NCI-H2029 (cell line): ENCODE data around the gene UNC13C.

ENCODE experiments used
- DNase-seq: peaks from one replicate; lab custom pipeline; 2025; lab: John Stamatoyannopoulos, UW

UNC13C gene

DNA sequence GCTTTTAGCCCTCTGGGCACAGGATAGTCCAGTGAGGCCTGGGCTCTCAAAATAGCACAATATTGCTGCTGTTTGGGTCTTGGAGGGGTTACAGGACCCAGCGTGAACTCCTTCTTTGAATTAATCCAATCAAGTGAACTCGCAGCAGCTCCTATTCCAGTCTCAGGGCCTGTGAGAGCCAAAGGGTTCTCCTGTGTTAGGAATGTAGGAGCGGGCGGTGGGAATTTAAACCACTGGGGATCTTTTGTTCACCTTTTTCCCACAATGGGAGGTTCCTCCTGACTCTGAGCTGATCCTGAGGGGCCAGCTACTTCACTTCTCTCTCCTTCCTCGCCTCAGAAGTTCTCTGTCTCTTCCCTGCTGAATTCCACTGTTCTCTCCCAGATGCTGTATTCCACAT lies 504.0 kb downstream of the UNC13C start:
- DNase-seq, result no peak

DNA sequence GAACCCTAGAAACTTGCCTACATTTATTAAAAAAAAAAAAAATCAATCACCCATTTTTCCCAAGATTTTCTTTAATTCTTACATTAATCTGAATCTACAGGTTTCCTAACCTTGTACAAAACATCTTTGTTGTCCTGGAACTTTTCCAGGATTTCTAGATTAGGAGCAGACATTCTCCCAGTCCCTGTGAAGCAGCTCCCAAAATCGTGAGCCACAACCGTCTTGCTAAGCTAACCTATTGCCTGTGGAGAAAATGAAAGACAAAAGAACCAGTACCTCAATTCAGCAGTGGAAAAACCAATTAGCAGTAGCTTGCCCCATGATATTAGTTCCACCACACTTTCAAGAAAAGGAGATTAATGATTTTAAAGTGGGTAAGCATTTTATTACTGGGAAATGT lies 522.1 kb downstream of the UNC13C start:
- DNase-seq, result no peak

DNA sequence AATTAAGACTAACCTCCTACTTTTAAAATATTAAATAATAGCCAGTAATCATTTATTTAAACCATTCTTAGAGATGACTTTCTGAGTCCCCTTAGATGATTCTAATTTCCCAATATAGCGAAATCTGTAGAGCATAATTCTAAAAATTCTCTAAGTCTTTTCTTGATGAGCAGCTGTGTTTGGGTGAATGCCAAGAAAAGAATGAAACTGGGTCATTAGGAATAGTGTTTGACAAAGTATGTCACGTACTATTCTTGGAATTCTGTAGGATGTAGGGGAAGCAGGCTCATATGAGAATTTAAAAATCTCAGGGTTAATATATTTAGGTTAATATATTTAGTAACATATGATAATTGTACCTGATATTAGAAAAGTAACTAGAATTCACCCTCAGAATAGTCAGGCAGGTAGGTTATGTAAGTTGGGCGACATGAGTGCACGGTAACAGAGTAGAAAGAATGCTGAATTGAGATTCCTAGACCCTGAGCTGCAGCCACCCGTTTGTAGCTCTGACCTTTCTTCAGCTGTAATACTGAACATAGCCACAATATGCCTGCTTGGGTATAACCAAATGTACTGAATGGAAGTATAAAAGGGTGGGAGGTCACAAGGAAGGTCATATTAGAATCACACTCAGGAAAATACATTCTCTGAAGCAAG lies 524.3 kb downstream of the UNC13C start:
- no peak for DNase-seq

DNA sequence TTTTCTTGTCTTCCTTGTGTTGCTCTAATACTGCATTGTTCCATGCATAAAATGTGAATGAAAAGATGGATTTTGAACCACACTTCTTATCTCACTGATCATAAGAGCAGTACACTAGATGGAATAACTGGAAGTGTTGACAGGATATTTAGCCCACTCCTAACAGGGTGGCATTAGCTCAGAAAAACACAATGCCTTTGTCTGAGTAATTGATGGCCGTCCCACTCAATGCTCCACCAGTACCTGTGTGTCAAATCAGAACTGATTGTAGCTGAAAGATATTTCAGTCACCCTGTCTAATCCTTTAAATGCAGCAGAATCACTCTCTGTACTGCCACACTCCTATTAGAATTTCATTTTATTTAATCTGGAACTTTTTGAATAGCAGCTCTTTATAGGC lies 526.5 kb downstream of the UNC13C start:
- no peak for DNase-seq

DNA sequence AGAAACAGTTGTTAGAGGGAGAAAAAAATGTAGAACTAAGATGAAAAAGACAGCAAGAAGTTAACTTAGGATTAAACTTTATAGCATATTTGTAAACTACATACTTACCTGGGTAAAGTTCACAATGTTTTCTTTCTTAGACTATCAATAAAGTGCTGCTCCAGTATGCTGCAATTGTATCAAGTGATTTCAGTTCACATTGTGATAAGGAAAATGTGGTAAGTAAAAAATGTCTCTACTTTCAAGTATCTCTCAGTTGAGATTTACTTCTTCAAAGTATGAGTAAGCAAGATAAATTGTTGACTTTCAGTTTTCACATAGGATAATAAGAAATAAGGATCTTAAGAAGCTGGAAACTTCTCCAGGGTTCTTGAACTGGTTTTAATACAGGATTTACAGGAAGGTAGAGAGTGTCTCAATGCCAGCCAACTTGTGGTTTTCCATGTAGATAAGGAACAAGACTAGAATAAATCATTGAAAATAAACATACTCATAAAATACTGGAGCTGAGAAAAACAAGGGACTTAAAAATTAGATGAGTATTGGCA lies 528.8 kb downstream of the UNC13C start:
- no peak for DNase-seq

DNA sequence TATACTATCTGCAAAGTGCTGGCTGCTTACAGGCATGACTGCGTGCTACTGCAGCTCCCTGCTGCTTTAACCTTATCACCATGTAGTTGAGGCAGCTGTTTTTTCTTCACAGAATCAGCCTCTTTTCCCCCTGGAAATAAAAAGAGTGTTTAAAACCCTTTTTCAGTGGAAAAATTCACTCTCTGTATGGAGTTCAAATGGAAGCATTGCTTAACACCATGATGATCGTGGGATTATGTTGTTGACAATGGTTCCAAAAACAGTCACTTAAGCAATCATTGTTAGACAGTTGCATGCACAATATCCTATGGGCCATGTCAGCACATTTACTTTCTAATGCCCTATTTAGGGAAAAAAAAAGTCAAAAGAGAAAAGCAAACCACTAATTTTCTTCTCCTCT lies 536.4 kb downstream of the UNC13C start:
- no peak for DNase-seq

DNA sequence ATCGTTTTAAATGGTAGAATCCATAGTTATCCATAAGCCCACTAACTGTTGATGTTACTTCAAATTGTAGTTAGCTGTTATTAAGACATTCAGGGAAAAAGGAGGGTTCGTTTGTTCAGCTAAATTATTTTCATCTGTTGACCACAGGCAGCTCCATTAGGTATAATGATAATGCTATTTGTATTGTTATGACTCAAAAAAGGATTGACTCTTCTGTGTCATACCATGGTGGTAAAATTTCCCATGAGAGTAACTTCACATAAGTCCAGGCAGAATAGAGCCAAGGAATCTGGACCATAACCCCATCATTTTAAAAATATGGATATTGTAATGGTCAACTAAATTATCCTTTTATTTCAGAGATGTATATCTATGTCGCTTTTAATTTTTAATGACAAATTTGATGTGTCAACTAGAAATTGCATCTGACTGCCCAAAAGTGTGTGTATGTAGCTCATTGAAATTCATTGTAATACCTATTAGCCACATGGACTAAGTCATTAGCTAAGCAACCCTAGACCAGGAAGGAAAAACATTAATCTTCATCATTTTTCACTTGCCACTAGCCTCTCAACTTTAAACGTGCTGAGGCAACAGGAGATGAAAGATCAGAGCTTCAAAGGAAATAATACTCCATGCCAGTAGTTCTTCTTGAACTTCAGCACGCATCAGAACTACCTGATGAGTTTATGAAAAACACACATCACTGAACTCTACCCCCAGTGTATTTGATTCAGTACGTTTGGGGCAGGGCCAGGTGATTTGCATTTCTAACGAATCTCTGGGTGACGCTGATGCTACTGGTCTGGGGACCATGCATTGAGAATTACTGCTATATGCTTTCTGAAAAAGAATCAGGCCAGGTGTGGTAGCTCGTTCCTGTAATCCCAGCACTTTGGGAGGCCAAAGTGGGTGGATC lies 537.7 kb downstream of the UNC13C start:
- no peak for DNase-seq

DNA sequence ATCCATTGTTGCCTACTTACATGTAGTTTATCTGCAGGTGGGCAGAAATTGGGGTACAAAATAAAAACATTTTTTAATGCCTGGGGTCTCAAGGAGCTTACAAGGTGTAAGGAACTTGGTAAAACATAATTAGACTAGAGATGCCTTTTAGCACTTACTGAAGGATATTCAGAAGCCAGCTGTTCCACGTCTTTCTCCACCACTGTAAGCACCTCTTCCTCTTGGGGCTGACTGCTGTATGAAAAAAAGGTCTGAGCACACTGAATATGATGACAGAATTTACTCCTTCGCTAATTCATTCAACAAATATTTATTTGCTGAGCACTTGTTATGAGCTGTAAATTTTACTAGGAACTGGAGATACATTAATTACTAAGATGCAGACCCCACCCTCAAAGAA lies 539.1 kb downstream of the UNC13C start:
- DNase-seq, result no peak

DNA sequence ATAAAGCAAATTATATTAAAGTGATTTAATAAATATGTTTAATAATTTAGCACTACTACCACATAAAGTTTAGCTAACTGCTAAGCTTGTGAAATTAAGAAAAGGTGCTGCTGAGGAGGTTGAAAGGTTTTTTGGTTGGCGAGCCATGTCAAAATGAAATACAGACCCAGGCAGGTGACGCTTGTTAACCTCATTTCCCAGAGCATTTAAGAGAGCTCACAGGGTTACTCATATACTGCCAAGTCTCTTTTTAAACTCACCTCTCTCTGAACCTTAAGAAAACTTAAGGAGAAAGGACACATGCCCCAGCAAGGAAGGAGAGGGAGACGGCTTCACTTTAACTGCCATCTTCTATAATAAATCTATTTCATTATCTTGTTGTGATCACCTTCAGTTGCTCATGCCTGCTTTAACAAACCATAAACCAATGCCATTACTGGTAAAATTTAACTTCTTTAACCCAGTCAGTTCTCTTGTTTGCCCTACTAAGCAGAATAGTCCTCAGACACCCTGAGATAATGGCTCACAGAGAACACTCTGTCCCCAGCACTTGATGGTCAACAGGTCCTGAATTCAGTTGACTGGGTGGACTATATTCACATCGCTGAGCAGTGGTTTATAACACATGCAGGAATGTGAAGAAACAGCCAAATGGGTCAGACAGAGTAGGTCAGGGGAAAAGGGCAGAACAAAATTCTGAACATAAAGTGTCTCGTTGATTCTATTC lies 540.1 kb downstream of the UNC13C start:
- no peak for DNase-seq

DNA sequence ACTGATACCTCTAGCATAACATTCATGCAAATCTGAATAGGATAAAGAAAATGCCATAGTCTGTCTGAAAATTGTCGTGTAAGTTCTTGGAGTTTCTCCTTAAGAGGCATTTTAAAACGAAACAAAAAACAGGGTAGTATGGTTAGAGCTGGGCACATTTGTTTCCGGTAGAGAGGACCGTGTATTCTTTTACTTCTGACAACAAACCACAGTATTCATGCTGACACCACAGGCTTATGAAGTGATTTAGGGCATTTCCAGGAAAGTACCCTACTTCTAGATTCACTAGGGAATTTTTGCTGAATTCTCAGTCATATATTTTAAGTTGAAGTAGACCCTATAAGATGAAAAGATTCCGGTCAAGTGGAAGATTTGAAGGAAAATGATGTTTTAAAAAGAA lies 541.3 kb downstream of the UNC13C start:
- no peak for DNase-seq

DNA sequence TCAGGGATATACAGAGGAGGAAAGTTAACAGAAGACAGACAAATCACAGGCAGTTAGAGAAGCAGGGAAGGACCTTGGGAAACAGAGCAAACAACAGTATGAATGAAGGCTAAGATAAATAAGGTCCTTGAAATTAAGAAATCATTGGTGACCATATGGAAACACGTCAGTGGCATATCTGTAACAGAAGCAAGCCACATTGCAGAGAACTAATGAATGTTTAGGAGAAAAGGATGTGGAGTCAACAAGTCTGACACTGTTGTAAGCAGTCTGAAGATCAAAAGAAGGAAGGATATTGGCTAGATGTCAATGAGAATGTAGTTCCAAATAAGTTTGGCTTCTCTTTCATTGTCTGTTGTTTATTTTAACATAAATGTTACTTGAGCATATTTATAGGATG lies 542.4 kb downstream of the UNC13C start:
- DNase-seq, result no peak

DNA sequence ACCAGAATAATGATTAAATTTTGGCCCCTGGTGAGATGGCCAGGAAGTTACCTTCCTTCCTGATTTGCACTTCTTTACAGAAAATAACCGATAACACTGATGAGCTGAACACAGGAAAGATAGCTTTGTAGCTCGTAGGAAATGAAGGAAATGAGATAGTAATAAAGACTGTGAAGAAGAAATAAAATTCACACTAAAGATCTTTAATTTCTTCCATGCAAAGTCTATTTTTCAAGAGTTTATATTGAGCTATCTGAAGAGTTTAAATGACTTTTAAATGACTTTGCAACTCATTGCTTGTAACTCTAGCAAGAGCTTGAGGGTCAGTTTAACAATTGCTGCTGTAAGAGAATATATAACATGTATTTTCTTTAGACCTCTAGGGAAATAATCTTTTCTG lies 543.0 kb downstream of the UNC13C start:
- no peak for DNase-seq

DNA sequence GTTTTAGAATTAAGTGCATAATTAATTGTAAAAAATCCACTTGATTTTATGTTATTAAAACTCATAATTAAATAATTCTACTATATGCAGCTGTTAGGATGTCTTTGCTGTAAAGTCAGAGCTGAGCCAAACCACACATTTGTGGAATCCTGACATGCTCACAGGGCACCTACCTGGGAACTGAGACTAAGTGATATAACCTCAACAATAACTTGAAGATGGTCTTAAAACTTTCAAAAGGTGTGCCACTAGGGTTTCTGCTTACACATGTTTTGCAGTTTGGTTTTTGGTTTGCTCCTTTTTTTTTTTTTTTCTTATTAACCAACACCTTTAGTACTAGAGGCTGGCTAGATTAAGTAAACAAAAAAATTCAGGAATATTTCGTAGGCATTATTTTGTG lies 549.8 kb downstream of the UNC13C start:
- DNase-seq, result no peak

DNA sequence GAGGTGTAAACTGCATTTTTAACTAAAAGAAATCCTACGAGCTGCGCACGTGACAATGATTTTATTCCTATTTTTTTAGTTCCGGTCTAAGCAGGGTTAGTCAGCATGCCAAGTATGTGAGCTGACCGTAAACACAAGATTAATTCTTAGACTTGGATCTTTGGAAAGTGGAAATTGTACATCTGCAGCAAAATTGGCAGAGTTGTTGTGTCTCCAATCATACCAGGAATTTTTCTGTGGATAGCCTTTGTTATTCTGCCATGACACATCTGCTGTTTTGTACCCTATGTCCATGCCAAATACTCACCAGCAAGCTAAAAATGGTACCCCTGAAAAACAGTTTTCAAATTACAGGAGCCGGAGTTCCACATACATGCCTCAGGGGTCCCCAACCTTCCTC lies 562.5 kb downstream of the UNC13C start:
- no peak for DNase-seq

DNA sequence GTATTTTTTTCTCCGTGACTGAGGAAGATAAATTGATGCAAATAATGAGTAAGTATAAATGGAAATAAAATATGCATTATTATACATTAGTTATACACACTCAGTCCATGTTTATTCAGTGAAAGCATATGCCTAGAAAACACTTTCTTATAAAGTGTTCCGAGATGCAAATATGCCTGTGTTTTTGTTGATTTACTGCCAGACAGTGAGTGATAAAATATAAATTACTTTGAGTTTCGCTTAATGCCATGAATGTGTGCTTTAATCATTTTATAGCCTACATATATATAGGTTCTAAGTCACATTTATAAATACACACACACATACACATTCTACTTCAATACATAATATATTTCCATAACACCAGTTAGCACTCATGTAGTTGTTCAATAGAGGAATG lies 569.2 kb downstream of the UNC13C start:
- DNase-seq, result no peak

DNA sequence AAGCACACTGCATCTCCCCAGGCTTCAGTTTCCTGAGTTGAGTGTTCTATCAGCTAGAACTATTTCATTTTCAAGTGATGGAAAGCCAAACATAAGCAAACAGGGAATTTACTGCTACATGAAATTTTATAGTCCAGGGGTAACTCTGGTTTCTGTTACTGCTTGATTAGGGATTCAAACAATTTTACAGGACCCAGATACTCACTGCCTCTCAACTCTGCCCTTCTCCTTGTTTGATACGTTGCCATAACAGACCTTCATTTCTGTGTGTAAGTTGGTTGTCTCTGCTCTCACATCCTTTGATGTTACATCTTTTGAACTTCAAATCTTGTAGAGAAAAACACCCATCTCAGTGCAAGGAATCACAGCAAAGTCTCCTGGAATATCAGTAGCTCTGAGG lies 572.7 kb downstream of the UNC13C start:
- DNase-seq, result no peak

DNA sequence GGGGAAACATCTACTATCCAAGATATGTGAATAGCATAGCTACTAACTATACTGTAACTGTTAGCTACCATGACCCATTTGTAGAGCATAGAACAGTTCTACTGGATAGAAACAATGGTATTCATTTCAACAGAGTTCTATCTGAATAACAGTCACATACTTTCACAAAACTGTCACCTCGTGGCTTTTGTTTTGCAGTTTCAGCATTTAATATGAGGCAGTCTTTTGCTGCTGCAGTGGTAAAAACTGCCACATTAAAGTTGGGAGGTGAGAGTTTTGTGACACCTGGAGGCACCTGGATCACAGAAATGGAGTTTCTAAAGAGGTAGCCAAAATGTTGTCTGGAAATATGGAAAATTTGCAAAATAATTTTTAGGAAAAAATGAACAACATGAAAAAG lies 578.0 kb downstream of the UNC13C start:
- DNase-seq, result no peak

DNA sequence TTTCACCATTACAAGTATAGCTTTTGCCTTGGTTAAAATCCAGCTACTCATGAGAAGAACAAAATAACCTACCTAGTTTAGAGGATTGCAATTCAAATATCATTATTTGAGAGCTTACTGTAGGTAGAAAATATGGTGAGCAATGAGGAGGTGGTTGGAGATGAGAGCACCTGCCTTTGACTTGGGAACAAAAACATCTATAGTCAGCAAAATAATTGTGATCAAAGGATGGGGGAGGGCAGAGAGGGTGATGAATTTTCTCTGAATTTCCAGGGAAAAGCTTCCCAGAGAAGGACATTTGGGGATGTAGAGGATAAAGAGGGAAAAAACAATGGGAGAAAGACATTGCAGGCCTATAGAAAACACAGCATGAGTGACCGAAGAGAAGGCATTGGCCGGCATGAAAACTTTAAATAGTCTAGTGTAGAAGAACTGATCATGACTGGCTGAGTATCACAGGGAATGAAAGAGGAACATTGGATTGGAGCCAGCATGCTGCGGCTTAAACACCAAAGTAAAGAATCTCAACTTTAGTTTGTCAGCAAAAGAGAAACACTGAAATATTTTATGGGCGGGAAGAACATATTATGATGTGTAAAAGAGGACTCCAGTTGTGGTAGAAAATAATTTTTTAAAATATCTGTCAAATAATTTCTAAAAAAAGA lies 581.3 kb downstream of the UNC13C start:
- no peak for DNase-seq

DNA sequence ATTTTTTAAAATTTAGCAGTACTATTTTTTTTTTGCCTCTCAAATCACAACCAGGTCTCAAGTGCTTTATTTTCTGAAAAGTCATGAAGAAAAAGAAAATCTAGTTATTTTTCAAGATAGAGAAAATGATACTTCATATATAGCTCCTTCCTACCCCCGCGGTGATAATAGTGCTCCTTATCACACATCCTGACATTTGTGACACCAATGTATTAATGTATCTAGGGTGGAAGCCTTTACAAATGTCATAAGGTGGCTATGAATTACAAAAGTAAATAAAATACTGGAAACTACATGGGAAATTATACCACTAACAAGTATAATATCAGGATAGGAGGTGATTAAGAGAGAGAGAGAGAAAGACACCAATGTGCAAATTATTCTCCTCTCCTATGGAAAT lies 582.2 kb downstream of the UNC13C start:
- DNase-seq, result no peak

DNA sequence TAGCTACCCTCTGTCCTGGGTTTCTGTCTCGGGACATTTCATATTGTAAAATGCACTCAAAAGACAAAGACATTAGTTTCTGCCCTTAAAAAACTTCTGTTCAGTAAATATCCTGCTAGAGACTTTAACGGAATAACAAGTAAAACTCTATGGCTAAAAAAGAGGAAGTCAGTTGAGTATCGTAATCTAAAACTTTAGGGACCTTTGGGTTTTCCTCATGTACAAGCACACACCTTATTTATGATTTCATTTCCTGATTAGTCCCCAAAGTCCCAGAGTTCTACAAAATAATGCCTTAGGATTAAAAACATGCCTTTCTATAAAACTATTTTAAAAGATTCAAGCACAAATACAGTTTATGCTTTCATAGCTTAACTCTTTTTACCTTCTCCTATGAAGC lies 585.9 kb downstream of the UNC13C start:
- DNase-seq, result no peak

DNA sequence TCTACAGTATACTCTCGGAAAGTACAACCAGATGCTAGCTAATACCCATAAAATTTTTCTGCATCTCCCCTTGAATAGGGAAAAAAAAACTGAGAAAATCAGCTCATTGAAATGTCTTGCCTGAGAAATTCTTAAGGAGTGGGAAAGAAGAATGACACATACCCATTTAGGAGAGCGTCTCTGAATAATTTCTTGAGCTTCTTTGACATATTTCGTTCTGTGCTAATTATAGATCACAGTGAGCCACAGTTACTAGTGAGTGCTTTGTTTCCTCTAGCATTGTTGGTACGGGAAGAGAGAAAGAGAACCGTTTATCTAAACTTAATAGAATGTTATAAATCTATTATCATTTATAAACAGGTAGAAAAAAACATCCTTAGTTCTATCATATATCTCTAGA lies 588.4 kb downstream of the UNC13C start:
- DNase-seq, result no peak

DNA sequence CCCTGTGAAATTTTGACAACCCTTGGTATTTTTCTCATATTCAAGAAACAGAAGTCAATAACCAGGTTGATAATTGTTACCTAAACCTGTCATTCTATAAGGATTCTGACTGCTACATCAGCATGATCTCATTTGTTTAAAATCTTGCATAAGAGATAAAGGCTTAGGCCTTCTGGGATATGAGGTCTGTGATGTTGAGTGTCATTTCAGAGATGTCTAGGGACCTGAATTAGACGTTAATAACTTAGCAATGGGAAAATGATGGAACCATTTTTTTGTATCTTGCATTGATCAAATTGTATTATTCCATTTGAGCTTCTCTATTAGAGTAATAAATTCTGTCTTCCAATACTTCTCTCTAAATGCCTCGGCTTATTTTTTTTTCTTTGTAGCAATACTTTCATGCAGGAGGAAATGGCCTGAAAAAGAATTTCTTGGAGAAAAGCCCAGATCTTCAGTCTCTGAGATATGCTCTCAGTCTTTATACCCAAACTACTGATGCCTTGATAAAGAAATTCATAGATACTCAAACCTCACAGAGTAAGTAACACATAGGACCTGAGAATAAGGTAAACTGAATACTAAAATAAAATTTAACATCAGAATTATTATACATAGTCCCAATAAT lies 589.3 kb downstream of the UNC13C start:
- no peak for DNase-seq
